Esophagus squamous epithelium (tissue), 4 donors: Measurements from ENCODE around the gene BAIAP2L2.

Experiments used
- POLR2A ChIP-seq, 4 donors: fragments of 450-650 bp; IDR thresholded peaks; one replicate each; pipeline ENCODE4 v1.6.1; 2017; ENCODE audit warnings: antibody characterized with exemption in 4 of 4, mild to moderate bottlenecking in 4 of 4, moderate library complexity in 3 of 4
- TF ChIP-seq, protein P1 (sequence below), 6 experiments: fragments of 450-650 bp in 4 of 6; fragments of 200-600 bp in 2 of 6; sonication (generic) in 2 of 6; IDR thresholded peaks; one replicate each; pipeline ENCODE4 v1.5.1; 2016 to 2019; ENCODE audit warnings: antibody characterized with exemption in 6 of 6, mild to moderate bottlenecking in 4 of 6, moderate library complexity in 4 of 6

DNA sequence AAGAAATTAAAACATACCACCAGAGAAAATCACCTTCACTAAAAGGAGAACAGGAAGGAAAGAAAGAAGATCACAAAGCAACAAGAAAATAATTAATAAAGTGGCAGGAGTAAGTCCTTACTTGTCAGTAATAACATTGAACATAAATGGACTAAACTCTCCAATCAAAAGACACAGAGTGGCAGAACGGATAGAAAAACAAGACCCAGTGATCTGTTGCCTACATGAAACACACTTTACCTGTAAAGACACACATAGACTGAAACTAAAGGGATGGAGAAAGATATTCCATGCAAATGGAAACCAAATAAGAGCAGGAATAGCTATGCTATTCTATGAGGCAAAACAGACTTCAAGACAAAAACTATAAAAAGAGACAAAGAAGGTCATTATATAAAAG is 45.2 kb upstream of the BAIAP2L2 start:
- no peak for TF ChIP-seq POLR2A (IDR thresholded peaks at IDR 0.05)
- TF ChIP-seq, protein P1, sequence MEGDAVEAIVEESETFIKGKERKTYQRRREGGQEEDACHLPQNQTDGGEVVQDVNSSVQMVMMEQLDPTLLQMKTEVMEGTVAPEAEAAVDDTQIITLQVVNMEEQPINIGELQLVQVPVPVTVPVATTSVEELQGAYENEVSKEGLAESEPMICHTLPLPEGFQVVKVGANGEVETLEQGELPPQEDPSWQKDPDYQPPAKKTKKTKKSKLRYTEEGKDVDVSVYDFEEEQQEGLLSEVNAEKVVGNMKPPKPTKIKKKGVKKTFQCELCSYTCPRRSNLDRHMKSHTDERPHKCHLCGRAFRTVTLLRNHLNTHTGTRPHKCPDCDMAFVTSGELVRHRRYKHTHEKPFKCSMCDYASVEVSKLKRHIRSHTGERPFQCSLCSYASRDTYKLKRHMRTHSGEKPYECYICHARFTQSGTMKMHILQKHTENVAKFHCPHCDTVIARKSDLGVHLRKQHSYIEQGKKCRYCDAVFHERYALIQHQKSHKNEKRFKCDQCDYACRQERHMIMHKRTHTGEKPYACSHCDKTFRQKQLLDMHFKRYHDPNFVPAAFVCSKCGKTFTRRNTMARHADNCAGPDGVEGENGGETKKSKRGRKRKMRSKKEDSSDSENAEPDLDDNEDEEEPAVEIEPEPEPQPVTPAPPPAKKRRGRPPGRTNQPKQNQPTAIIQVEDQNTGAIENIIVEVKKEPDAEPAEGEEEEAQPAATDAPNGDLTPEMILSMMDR (IDR thresholded peaks at IDR 0.05), result no peak
